ENCODE data around the gene VTN. TPM values are rescaled to one million over a fixed set of nuclear protein-coding genes. Genes with fewer than 3 reads are reported as not detected.

Gene VTN
- total RNA-seq, 1 donor from 2014 or later, result 2.7 TPM

DNA sequence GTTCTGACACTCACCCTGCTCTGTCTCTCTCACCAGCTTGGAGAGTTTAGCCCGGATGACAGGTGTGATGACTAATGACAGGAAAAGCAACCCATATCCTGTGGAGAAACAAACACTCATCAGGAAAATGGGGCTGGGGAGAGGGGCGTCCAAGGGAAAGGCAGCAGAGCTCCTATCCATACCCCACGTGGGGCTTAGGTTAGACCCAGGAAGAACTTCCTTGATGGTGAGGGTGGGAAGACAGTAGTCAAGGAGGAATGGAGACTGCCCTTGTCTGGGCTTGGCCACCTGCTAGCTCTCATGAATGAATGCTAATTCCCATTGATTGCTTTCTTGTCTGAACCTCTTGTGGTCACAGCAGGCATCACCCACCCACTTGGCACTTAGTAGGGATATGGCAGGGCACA, 32.1 kb upstream of the VTN start:
- H3K27me3 Mint-ChIP-seq (ENCODE audit: low read depth, unreplicated experiment), result peaks cover 18% of the 10 kb centered on the region
- peaks cover 16% of the 10 kb centered on the region for H3K36me3 Mint-ChIP-seq (ENCODE audit: low read depth, unreplicated experiment)
- Histone ChIP-seq H2AFZ (ENCODE audit: low read depth, low read length) (no peak overlapping the region), H3K9ac (ENCODE audit: low read length) (no peak overlapping the region), H3K79me2 (ENCODE audit: insufficient read depth, low read length) (no peaks in the 10 kb centered on the region), H3K9me3 (ENCODE audit: insufficient read depth, low read depth, low read length) (no peaks in the 10 kb centered on the region), H3K27ac (ENCODE audit: low read depth, low read length) (no peak overlapping the region), H3K36me3 (ENCODE audit: insufficient read depth, low read length) (no peaks in the 10 kb centered on the region), H4K20me1 (ENCODE audit: insufficient read depth, low read length) (peaks cover 5% of the 10 kb centered on the region), H3K4me1 (ENCODE audit: insufficient read depth, low read length) (peaks cover 6% of the 10 kb centered on the region), H3K27me3 (ENCODE audit: insufficient read depth, low read length) (peaks cover 2% of the 10 kb centered on the region), H3K4me3 (ENCODE audit: insufficient read depth, low read depth, low read length) (no peak overlapping the region), H3K4me2 (ENCODE audit: low read length) (no peak overlapping the region)
- no peak for FAIRE-seq
- H3K4me3 Mint-ChIP-seq (ENCODE audit: unreplicated experiment), result no peak overlapping the region
- H3K9me3 Mint-ChIP-seq (ENCODE audit: unreplicated experiment), result no peaks in the 10 kb centered on the region
- peaks cover 8% of the 10 kb centered on the region for H3K4me1 Mint-ChIP-seq (ENCODE audit: low read depth, unreplicated experiment)
- DNase-seq (ENCODE audit: low read depth), result no peak
- TF ChIP-seq, protein P1, sequence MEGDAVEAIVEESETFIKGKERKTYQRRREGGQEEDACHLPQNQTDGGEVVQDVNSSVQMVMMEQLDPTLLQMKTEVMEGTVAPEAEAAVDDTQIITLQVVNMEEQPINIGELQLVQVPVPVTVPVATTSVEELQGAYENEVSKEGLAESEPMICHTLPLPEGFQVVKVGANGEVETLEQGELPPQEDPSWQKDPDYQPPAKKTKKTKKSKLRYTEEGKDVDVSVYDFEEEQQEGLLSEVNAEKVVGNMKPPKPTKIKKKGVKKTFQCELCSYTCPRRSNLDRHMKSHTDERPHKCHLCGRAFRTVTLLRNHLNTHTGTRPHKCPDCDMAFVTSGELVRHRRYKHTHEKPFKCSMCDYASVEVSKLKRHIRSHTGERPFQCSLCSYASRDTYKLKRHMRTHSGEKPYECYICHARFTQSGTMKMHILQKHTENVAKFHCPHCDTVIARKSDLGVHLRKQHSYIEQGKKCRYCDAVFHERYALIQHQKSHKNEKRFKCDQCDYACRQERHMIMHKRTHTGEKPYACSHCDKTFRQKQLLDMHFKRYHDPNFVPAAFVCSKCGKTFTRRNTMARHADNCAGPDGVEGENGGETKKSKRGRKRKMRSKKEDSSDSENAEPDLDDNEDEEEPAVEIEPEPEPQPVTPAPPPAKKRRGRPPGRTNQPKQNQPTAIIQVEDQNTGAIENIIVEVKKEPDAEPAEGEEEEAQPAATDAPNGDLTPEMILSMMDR (IDR thresholded peaks at IDR 0.05; ENCODE audit: insufficient read depth, low read depth, low read length), result no peak
- TF ChIP-seq EZH2 (IDR thresholded peaks at IDR 0.05; ENCODE audit: insufficient read depth, low read length), result no peak
- no peak overlapping the region for H3K27ac Mint-ChIP-seq (ENCODE audit: unreplicated experiment)

DNA sequence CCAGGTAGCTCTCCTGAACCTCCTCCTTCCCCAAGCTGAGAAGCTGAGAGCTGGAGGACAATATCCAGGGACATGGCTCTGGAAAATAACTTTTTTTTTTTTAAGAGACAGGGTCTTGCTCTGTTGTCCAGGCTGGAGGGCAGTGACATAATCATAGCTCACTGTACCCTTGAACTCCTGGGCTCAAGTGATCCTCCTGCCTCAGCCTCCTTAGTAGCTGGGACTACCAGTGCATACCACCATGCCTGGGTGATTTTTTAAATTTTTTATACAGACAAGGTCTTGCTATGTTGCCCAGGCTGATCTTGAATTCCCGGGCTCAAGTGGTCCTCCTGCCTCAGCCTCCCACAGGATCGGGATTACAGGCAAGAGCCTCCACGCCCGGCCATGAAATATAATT, 29.7 kb upstream of the VTN start:
- no peaks in the 10 kb centered on the region for H3K36me3 ChIP-seq (ENCODE audit: insufficient read depth, low read length)
- H3K79me2 ChIP-seq (ENCODE audit: insufficient read depth, low read length), result no peaks in the 10 kb centered on the region
- H3K27ac Mint-ChIP-seq (ENCODE audit: unreplicated experiment), result no peak overlapping the region
- H3K4me2 ChIP-seq (ENCODE audit: low read length), result no peak overlapping the region
- H4K20me1 ChIP-seq (ENCODE audit: insufficient read depth, low read length), result peaks cover 5% of the 10 kb centered on the region
- DNase-seq (ENCODE audit: low read depth), result no peak
- TF ChIP-seq, protein P1 (IDR thresholded peaks at IDR 0.05; ENCODE audit: insufficient read depth, low read depth, low read length), result no peak
- TF ChIP-seq EZH2 (IDR thresholded peaks at IDR 0.05; ENCODE audit: insufficient read depth, low read length), result no peak
- H3K9me3 Mint-ChIP-seq (ENCODE audit: unreplicated experiment), result no peaks in the 10 kb centered on the region
- H3K4me1 ChIP-seq (ENCODE audit: insufficient read depth, low read length), result no peaks in the 10 kb centered on the region
- no peak overlapping the region for H3K4me3 ChIP-seq (ENCODE audit: insufficient read depth, low read depth, low read length)
- H3K27ac ChIP-seq (ENCODE audit: low read depth, low read length), result no peak overlapping the region
- no peak overlapping the region for H3K4me3 Mint-ChIP-seq (ENCODE audit: unreplicated experiment)
- H3K27me3 ChIP-seq (ENCODE audit: insufficient read depth, low read length), result peaks cover 2% of the 10 kb centered on the region
- no peak for FAIRE-seq
- H3K9me3 ChIP-seq (ENCODE audit: insufficient read depth, low read depth, low read length), result no peaks in the 10 kb centered on the region
- peaks cover 17% of the 10 kb centered on the region for H3K36me3 Mint-ChIP-seq (ENCODE audit: low read depth, unreplicated experiment)
- H3K27me3 Mint-ChIP-seq (ENCODE audit: low read depth, unreplicated experiment), result peaks cover 13% of the 10 kb centered on the region
- H3K4me1 Mint-ChIP-seq (ENCODE audit: low read depth, unreplicated experiment), result peaks cover 15% of the 10 kb centered on the region
- no peak overlapping the region for H3K9ac ChIP-seq (ENCODE audit: low read length)
- H2AFZ ChIP-seq (ENCODE audit: low read depth, low read length), result no peak overlapping the region

DNA sequence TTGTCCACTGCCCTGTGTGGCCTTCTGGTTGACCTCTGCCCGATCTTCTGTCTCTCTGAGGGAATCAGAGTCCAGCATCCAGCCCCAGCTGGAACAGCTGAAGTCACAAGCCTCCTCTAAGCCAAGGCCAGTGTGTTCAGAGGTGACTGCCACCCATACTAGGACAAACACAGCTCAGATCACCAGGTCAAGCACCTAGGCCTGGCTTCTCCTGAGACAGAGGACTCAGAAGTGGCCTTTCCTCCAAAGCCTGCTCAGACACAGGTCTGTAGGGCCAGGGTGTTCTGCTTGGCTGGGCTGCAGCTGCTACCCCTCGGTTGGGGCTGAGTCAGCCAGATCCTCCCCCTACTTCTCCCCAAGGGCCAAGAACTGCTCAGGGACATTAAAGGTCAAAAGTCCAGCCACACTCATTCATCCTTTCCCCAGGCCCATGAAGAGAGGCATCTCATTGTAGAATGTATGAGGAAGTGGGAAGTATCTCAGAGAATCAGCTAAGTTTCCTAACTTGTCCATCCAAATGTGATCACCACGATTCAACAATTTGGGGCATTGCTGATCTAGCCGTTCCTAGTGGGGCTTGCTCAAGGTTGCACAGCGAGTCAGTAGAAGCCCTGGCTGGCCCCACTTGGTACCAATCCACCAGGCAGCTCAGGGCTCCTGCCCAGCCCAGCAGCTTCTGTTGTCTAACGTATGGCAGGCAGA, 28.3 kb upstream of the VTN start:
- Mint-ChIP-seq H3K27ac (ENCODE audit: unreplicated experiment) (no peak overlapping the region), H3K4me3 (ENCODE audit: unreplicated experiment) (no peak overlapping the region), H3K36me3 (ENCODE audit: low read depth, unreplicated experiment) (peaks cover 17% of the 10 kb centered on the region), H3K4me1 (ENCODE audit: low read depth, unreplicated experiment) (peaks cover 25% of the 10 kb centered on the region), H3K27me3 (ENCODE audit: low read depth, unreplicated experiment) (peaks cover 8% of the 10 kb centered on the region), H3K9me3 (ENCODE audit: unreplicated experiment) (no peaks in the 10 kb centered on the region)
- Histone ChIP-seq H3K4me3 (ENCODE audit: insufficient read depth, low read depth, low read length) (no peak overlapping the region), H2AFZ (ENCODE audit: low read depth, low read length) (no peak overlapping the region), H3K4me1 (ENCODE audit: insufficient read depth, low read length) (peaks cover 9% of the 10 kb centered on the region), H3K4me2 (ENCODE audit: low read length) (no peak overlapping the region), H3K9ac (ENCODE audit: low read length) (no peak overlapping the region), H3K79me2 (ENCODE audit: insufficient read depth, low read length) (no peaks in the 10 kb centered on the region), H3K36me3 (ENCODE audit: insufficient read depth, low read length) (no peaks in the 10 kb centered on the region), H3K9me3 (ENCODE audit: insufficient read depth, low read depth, low read length) (no peaks in the 10 kb centered on the region), H4K20me1 (ENCODE audit: insufficient read depth, low read length) (peaks cover 10% of the 10 kb centered on the region), H3K27me3 (ENCODE audit: insufficient read depth, low read length) (no peaks in the 10 kb centered on the region), H3K27ac (ENCODE audit: low read depth, low read length) (no peak overlapping the region)
- FAIRE-seq (no peak), DNase-seq (ENCODE audit: low read depth) (no peak)
- no peak for TF ChIP-seq EZH2 (IDR thresholded peaks at IDR 0.05; ENCODE audit: insufficient read depth, low read length)
- TF ChIP-seq, protein P1 (IDR thresholded peaks at IDR 0.05; ENCODE audit: insufficient read depth, low read depth, low read length), result no peak
